GM19035 (cell line): ENCODE data around the gene GNAL.

Experiments used
- ATAC-seq: cut with Tn5 transposase; IDR thresholded peaks from one replicate; pipeline ENCODE4 v1.9.1; 2021; ENCODE audit not compliant: unreplicated experiment

Gene GNAL

GRCh38 chr18:11757084-11757590 lies 68.1 kb downstream of the GNAL start:
- ATAC-seq = no peak

DNA sequence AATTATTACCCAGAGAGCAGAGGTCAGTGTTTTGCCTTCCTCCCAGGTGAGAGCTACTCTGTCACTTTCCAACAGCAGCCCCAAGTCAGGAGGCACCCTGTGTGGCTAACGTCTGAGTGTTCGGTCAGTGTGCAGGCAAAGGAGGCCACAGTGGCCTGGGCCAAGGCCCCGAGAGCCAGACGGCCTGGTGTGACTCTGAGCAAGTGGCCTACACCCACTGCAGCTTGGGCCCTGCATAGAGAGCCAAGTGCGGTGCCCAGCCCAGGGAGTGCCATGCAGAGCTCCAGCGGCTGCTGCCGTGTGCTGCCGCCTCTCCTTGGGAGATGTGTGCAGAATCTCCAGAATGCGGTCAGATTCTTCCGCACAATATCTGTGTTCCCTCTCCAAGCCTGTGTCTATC lies 70.4 kb downstream of the GNAL start:
- ATAC-seq = no peak

GRCh38 chr18:11760498-11761167 lies 71.6 kb downstream of the GNAL start:
- ATAC-seq = no peak

- ATAC-seq = no peak
Observed at GRCh38 chr18:11761553-11761952, 72.5 kb downstream of the GNAL start.

DNA sequence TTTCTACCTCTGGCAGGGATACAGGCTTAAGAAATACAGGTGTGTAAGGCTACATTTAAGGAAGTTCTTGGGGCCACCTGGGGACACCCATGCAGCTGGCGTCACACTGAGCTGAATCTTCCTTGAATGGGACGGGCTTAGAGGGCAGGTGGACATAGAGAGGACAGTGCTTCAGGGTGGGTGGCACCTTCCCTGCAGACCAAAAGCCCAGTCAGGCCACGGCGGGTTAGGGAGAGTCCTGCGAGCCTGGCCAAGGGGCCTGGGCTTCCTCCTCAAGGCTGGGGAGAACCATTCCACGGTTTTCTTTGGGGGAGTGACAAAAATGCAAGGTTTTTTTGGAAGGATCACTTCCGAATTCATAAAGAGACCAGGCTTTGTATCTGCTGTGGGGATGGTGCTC lies 73.4 kb downstream of the GNAL start:
- no peak for ATAC-seq

DNA sequence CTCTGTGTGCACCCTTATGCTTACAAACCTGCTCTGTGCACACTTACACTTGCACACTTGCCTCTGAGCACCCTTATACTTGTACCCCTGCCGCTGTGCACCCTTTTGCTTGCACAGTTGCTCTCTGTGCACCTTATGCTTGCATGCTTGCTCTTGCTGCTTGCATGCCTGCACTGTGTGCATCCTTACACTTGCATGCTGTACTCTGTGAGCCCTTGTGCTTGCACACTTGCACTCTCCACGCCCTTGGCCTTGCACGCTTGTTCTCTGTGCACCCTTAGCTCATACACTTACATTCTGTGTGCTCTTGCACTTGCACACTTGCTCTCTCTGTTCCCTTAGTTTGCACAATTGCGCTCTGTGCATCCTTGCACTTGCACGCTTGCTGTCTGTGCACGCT lies 78.3 kb downstream of the GNAL start:
- ATAC-seq = no peak

- no peak for ATAC-seq
Observed at GRCh38 chr18:11767935-11768334, 78.9 kb downstream of the GNAL start.

GRCh38 chr18:11775436-11776174 lies 86.5 kb downstream of the GNAL start:
- ATAC-seq = no peak

DNA sequence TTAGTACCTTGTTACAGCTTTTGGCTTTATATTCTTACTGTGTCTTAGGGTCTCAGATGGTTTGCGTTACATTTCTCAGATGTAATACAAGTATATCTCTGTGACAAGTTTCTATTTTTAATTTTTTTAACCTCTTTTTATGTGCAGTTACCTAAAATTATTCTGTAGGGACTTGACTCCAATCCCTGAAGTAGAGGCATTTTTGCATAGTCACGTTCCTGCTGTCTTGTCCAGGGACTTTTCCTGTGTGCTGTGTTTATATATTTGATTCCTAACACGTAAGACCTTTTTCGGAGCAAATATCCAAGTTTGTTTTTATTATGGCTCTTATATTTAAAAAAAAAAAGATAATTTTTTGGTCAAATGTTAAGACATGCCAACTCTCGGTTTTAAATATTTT lies 91.0 kb downstream of the GNAL start:
- ATAC-seq = no peak

DNA sequence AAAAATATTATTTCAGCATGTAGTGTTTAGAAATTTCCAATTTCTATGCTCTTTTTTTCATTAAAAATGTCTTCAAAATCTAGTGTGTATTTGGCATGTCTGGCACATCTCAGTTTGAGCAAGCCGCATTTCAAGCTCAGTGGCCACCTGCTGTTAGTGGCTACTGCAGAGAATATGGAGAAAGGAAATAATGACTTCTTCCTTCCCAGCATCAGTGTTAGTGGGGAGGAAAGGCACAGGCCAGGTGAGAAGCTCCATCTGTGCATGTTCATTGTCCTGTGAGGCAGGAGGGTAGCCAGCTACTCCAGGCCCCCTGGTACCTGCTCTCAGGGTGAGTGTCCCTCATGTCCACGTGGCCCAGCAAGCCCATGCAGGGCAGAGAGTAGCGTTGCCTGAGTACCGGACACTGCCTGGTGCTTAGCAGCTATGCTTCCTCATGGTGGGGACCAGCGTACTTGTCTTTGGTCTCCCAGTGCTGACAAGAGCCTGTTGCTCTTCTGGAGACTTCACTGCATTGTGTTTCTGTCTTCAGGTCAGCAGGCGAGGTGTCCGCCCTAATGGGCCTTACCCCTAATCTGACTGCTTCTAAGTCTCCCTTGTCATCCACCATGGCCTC lies 94.8 kb downstream of the GNAL start:
- ATAC-seq = no peak

- ATAC-seq = no peak
Observed at GRCh38 chr18:11784674-11785304, 95.7 kb downstream of the GNAL start.

DNA sequence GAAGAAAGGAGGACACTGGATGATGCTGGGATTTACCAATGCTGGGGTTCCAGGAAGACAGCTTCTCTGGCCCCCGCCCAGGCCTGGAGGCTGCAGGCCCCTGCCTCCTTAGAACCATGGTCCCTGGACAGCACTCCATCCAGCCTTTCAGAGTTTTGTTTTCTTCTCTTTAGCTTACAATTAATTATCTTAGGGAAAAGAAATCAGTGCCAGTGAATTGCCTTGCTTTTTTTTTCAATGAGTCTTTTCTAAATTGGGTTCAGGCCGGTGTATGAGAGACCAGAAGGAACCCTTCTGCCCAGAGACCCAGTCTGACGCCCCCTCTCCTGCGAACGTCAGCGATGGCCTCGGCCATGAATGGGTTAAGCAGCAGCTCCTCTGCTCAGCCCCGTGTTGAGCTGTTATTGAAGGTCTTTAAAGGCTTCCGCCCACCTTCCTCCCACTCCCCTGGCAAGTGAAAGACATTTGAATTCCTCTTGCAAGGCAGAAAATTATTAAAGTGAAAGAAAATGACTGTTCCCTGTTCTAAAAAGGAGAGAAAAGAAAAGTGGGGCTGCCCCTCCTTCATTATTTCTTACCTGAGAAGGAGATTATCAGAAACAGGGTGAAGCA lies 96.5 kb downstream of the GNAL start:
- ATAC-seq = no peak

DNA sequence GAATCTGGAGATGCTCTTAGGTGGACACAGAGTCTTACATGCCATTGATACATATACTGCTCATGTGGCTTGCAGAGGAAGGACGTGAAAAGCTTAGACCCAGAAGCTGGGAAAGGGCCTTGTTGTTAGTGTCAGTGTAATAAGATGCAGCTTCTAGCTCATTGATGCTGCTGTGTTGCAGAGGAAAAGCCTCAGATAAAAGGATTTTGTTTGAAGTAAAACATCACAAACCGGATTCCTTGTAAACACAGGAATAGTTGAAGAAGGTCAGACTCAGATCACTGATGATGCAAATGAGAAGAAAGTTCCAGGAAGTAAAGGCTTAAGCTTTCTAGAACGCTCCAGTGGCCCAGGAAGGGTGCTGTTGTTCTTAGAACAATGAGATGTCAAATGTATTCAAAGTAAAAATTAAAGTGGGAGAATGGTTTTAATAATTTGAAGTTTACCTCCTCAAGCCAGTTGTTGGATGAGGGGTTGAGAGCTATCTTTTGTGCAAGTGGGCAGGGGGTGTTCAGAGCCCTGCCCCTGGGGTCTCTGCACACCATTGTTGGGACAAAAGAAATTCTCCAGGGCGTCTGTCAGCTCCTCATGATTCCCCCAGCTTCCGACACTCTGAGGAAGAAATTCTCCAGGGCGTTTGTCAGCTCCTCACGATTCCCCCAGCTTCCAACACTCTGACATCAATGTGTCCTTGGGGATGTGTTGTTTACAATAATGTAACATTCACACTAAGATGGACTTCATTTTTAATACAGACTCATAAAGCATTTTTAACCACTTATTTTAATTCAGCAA lies 100.8 kb downstream of the GNAL start:
- ATAC-seq = no peak

DNA sequence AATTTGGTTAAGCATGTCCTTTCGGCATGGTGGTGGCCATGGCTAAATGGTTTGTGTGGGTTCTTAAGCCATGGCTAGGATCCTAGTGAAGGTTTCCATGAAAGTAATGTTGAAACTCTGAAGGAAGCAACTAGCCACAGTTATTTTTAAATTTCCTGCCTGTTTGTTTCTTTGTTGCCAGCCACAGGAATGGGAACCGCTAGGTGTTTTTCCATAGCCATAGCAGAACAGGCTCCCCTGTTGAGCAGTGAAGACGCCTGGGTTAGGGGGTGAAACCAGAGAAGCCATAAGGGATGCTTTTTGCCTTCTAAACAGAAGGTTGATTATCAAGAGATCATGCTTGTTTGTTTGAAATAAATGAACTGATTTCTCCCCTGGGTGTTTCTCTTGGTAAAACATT lies 102.1 kb downstream of the GNAL start:
- no peak for ATAC-seq

DNA sequence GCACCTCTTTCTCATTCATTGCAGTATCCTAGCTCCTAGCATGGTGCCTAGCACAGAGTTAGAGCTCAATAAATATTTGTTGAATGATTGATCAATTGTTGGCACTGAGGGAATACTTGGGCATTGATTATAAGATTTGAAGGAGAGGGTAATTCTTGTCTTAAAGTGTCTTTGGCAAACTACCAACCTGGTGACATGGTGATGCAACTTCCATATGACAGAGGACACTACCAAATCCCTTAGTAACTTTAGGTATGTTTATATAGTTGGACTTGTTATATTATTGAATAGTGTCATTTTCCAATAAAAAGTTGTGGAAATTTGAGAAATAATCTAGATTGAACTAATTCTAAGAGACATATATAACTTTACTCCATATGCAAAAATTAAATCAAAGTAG lies 103.6 kb downstream of the GNAL start:
- no peak for ATAC-seq

- ATAC-seq = no peak
Observed at GRCh38 chr18:11794195-11794594, 105.1 kb downstream of the GNAL start.

DNA sequence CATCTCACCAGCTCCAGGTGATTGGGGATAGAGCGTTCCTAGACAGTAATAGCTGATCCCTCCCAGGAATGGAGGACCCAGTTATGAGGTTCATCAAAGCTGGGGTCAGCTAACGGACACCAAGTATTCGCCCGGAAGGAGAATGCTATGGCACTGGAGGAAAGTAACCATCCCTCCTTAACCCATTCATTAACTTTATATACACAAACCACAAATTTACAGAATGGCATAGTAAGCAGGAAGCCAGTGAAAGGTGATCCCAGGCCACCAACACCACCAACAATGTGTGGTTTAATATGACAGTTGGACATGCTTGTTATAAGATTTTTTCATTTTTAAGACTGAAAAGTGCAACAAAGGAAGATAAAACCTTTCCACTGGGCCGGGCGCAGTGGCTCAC lies 106.9 kb downstream of the GNAL start:
- no peak for ATAC-seq

GRCh38 chr18:11798271-11798670 lies 109.2 kb downstream of the GNAL start:
- no peak for ATAC-seq

DNA sequence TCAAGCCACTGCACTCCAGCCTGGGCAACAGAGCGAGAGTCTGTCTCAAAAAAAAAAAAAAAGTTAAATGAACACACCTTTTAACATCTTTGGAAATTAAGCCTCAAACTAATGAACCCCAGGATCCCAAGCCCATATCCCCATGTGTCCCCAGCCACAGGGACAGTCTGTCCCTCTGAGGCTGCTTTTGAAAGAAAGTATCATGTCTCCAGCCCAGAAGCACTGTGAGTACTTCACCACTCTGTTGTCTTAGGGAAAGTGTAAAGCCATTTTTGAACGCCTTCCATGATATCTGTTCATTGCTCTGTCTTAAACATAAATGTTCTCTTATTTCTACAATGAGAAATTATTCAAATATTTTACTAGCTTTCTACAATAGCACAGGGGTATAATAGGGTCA lies 110.0 kb downstream of the GNAL start:
- no peak for ATAC-seq

GRCh38 chr18:11800566-11801334 lies 111.7 kb downstream of the GNAL start:
- ATAC-seq = no peak
